Hematopoietic multipotent progenitor cell (in vitro differentiated cells): ENCODE results near the gene C19orf67. TPM values are rescaled to one million over a fixed set of nuclear protein-coding genes. Genes with fewer than 3 reads are reported as not detected.

Experiments used
- DNase-seq, 3 donors: peaks; one replicate each; pipeline ENCODE4 v3.0.0-alpha.2; 2011 to 2015; ENCODE audit warnings: low read depth in 2 of 3, low spot score in 2 of 3
- total RNA-seq: library from RNA; depleted of rRNA; stranded (reverse); fragments of >200 nt; gene quantifications from one replicate; pipeline ENCODE4 v1.2.3, GENCODE V29; 2012

The C19orf67 gene
- total RNA-seq, 1 donor = not detected

GRCh38 chr19:14088634-14089411 lies 3.2 kb upstream of the C19orf67 start:
- no peak for DNase-seq

GRCh38 chr19:14086098-14086497 lies 515 bp upstream of the C19orf67 start:
- DNase-seq = no peak

- no peak for DNase-seq
Measured at GRCh38 chr19:14082675-14082960, 3.0 kb downstream of the C19orf67 start.

GRCh38 chr19:14081797-14082674 lies 3.5 kb downstream of the C19orf67 start:
- peak in 1 of 3 donors; percentile 20 for DNase-seq

GRCh38 chr19:14080887-14081796 lies 4.4 kb downstream of the C19orf67 start:
- DNase-seq = peak; percentile 98 to 99 (median 99)

- no peak for DNase-seq
Measured at GRCh38 chr19:14078411-14078810, 7.2 kb downstream of the C19orf67 start.

- no peak for DNase-seq
Measured at GRCh38 chr19:14073925-14074838, 11.4 kb downstream of the C19orf67 start.

GRCh38 chr19:14073261-14073924 lies 12.2 kb downstream of the C19orf67 start:
- DNase-seq = peak; percentile 68 to 79 (median 73)

- DNase-seq = peak in 1 of 3 donors; percentile 57
Measured at GRCh38 chr19:14072535-14073260, 12.9 kb downstream of the C19orf67 start, which contains the start of gene MISP3. MISP3 (plus strand) TSS chr19:14072786; CDS start chr19:14073310, 524 bp downstream.

GRCh38 chr19:14070268-14071050 lies 15.1 kb downstream of the C19orf67 start:
- DNase-seq = no peak

- DNase-seq = peak in 1 of 3 donors; percentile 23
Measured at GRCh38 chr19:14066134-14066533, 19.4 kb downstream of the C19orf67 start.

GRCh38 chr19:14063105-14063504 lies 22.5 kb downstream of the C19orf67 start:
- DNase-seq = no peak

GRCh38 chr19:14062558-14062855 lies 23.1 kb downstream of the C19orf67 start:
- no peak for DNase-seq

- no peak for DNase-seq
Measured at GRCh38 chr19:14061751-14062557, 23.6 kb downstream of the C19orf67 start, which contains the start of gene PALM3. PALM3 (minus strand) TSS chr19:14062076; CDS start chr19:14061980, 96 bp downstream.

- no peak for DNase-seq
Measured at GRCh38 chr19:14061081-14061749, 24.4 kb downstream of the C19orf67 start.

- DNase-seq = no peak
Measured at GRCh38 chr19:14059652-14060155, 25.9 kb downstream of the C19orf67 start.
